ENCODE data around the gene CUL4A. TPM values are rescaled to one million over a fixed set of nuclear protein-coding genes. Genes with fewer than 3 reads are reported as not detected.

The CUL4A gene
- total and polyA plus RNA-seq, 2 donors (not counting 3 experiments of a cell fraction or from before 2014, with no cell fraction given), result 37.9 to 80.0 TPM

- POLR2A ChIA-PET, result interaction anchor here (0.6 kb wide), 1 partner anchor 36 kb away, joined by 4 read pairs; no protein-coding TSS in a partner anchor
- dilution Hi-C loops (cut with MboI; ENCODE audit: extremely low pct_ligation_motif_present, low sequenced_read_pairs), result no loop called here
- BruUV-seq (replicated peaks), result no TSS peak
- H3K4me3 ChIP-seq (replicated peaks in 1 of 3; ENCODE audit: insufficient read depth in 1 of 3, low read depth in 1 of 3, low read length in 3 of 3), result no peak overlapping the region
- H3K9me3 ChIP-seq (replicated peaks; ENCODE audit: control insufficient read depth, insufficient read depth, low read length), result no peaks in the 10 kb centered on the region
- H3K27me3 ChIP-seq (ENCODE audit: control insufficient read depth in 2 of 2, insufficient read depth in 2 of 2, low read length in 2 of 2), result no peaks in the 10 kb centered on the region
- no peak overlapping the region for H3K9ac ChIP-seq (replicated peaks; ENCODE audit: extremely low read depth, insufficient read depth, low read length)
- H2AFZ ChIP-seq (ENCODE audit: low read depth, low read length), result no peak overlapping the region
- no peaks in the 10 kb centered on the region for H3K9me1 ChIP-seq (replicated peaks; ENCODE audit: control insufficient read depth, extremely low read depth, insufficient read depth, low read length)
- CTCF ChIA-PET, result interaction anchor here (1.1 kb wide), 1 partner anchor 277 kb away, joined by 4 read pairs; no protein-coding TSS in a partner anchor
- H3K4me2 ChIP-seq (ENCODE audit: insufficient read depth, low read length), result no peak overlapping the region
- TF ChIP-seq POLR2AphosphoS5 (IDR thresholded peaks at IDR 0.05; ENCODE audit: insufficient read depth, low read depth, low read length), result no peak
- no peak for TF ChIP-seq GATA2 (IDR thresholded peaks at IDR 0.05; ENCODE audit: insufficient read depth, insufficient read length, low read depth, low read length)
- no peak for TF ChIP-seq CTCF (IDR thresholded peaks at IDR 0.05; ENCODE audit: extremely low read depth in 1 of 2, insufficient read depth in 1 of 2, low read depth in 1 of 2, low read length in 2 of 2)
- no peak for TF ChIP-seq EZH2 (IDR thresholded peaks at IDR 0.05; ENCODE audit: borderline replicate concordance, low read depth, low read length, severe bottlenecking)
- TF ChIP-seq MAX (IDR thresholded peaks at IDR 0.05; ENCODE audit: insufficient read depth, insufficient read length), result no peak
- no peak for TF ChIP-seq POLR2A (IDR thresholded peaks at IDR 0.05; ENCODE audit: low read depth, low read length)
- no peak for TF ChIP-seq MYC (IDR thresholded peaks at IDR 0.05; ENCODE audit: low read depth, low read length)
- H4K20me1 ChIP-seq (replicated peaks; ENCODE audit: control insufficient read depth, extremely low read depth, insufficient read depth, low read length), result no peaks in the 10 kb centered on the region
- no peaks in the 10 kb centered on the region for H3K4me1 ChIP-seq (ENCODE audit: control insufficient read depth, extremely low read depth, insufficient read depth, low read length)
- DNase-seq (ENCODE audit: low read depth, low spot score) (no peak), FAIRE-seq (no peak)
- H3K79me2 ChIP-seq (ENCODE audit: control insufficient read depth, insufficient read depth, low read length), result peaks cover 56% of the 10 kb centered on the region
- no peak overlapping the region for H3K27ac ChIP-seq (ENCODE audit: insufficient read depth, low read depth, low read length)
- intact Hi-C loops (cut with micrococcal nuclease), result no loop called here
- H3K36me3 ChIP-seq (ENCODE audit: control insufficient read depth in 2 of 2, extremely low read depth in 1 of 2, insufficient read depth in 2 of 2, low read length in 2 of 2), result peaks cover 3 to 15% of the 10 kb centered on the region in 2 experiments
These were observed 98.1 kb downstream of the CUL4A start for GRCh38 chr13:113307491-113307890.

All from endothelial cell of umbilical vein (primary cell).